NCI-H446 treated with DMSO at 0.1 percent for 48 hours (cell line): Measurements from ENCODE around the gene URB1.
"Not testable (repeated sequence)": the region's sequence is repeated elsewhere in the genome, so short reads cannot be mapped to it uniquely, and the experiment has no call there.

Experiments used
- DNase-seq: peaks from one replicate; lab custom pipeline; 2025; lab: John Stamatoyannopoulos, UW

The URB1 gene

GRCh38 chr21:32392880-32393676, at the start of gene URB1:
TSS of gene URB1 (minus strand) at chr21:32393012. CDS start at chr21:32392910, 102 bp downstream.
- DNase-seq, result peak; percentile 66

DNA sequence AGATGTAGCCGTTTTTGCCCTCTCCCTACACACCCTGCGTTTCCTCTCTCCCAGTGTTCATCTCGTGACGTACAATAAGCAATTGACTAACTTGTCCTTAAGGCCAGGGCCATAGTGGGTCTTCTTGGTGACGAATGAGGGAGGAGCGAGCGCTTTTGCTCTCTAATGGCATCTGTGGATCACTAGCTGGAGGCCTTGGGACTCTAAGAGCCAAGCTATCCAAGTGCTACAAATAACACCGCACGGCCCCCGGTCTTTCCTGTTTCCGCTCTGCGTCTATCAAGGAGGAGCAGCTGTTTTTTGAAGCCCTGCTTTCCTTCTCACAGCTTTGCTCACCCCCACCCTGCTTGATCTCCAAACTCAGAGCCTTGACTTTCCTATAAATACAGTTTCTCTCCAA, 44.9 kb upstream of the URB1 start:
- no peak for DNase-seq

DNA sequence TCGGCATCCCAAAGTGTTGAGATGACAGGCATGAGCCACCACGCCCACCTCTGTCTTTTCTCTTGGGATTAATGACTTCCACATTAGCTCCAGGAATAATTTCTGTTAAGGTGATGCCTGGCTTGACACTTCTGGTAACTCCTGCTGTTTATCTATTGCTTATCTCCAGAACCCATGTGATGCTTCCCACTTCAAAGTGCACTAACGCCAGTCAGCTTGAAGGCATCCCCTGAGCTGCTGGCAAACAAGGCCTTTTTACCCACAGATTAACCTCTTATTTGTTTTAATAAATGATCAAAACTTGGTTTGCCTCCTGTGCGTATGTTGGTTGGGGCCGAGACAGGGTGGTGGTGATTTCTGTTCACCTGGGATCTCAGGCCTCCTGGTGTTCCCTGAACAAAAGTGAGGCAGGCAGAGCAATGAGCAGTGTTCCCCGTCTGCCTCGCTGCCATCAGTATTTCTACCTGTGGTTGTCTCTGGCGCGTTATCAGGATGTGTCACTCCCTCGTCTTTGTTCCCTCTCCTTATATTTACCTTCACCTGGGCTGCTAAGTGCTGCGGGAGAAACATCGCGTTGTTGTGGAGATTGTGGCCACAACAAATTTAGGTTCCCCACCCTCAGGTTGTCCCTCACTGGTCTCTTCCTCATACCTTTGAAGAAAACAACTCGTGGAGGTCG, 40.3 kb upstream of the URB1 start:
- not testable (repeated sequence) for DNase-seq

GRCh38 chr21:32427958-32428623, 35.3 kb upstream of the URB1 start:
- no peak for DNase-seq

GRCh38 chr21:32426592-32427051, 33.8 kb upstream of the URB1 start:
- DNase-seq, result no peak

- no peak for DNase-seq
Measured at GRCh38 chr21:32426066-32426465, 33.3 kb upstream of the URB1 start.

DNA sequence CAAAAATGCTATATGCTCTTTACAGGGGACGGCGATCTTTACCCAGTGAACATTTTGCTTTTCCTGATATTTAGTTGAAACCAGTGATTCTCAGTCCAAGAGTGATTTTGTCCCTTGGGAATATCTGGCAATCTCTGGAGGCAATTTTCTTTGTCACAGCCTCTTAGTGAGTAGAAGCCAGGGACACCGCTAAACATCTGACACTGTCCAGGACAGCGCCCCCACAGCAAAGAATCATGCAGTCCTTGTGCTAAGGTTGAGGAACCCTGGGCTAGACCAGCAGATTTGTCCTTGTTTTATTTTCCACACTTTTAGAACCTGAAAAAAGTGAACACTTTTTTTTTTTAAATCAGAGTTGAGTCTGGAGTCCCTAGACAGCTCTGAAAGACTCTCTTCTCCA, 32.8 kb upstream of the URB1 start:
- DNase-seq, result no peak

GRCh38 chr21:32424674-32425073, 31.9 kb upstream of the URB1 start:
- DNase-seq, result no peak

- no peak for DNase-seq
Measured at GRCh38 chr21:32424191-32424535, 31.4 kb upstream of the URB1 start.

DNA sequence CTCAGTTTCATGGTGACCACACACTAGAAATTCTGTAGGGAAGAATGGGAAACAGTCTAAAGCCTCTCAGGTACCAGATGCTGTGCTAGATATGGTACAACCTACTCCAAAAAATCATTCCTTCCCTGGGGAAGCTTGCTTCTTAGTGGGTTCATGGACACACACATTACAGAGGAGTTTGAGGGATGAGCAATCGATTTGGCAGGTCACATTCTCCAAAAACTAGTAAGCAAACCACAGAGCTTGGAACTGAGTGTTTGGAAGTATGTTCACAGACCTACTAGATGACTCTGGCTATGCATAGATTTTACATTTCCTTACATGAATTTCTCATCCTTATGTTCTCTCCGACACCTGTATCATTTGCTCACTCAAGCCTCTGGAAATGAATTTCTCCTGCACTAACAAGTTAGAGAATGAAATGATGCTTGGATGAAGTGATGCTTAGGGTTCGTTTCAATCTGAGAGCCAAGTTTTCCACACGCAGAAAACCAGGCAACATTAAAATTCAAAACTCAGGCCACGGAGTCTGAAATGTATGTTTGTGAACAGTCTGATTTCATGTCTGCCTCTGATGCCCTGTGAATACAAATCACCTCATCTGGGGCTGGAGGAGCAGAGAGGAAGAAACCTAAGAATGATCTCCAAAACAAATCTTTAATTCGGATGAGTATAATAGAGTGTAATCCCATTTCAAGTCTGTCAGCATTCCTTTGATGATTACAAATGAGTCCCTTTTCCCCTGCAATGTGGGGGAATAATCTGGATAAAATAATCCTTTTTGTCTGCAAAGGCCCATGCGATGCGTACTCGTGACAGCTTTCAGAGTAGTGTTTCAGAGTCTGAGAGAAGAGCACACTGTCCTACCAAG, 30.7 kb upstream of the URB1 start:
- DNase-seq, result no peak

DNA sequence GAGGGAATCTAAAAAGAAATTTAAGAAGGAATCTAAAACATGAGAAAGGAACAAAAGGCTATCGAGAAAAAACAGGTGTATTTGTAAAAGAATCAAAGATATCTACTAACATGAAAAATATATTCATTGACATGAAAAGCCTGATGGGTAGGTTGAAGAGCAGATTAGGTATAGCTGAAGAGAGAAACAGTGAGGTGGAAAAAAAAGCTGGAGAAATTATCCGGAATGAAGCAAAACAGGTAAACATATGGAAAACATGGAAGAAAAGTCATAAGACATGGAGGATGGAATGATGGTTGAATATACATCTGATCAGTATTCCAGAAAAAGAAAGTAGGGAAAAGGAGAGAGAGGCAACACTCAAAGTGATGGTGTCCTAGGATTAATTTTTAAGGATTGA, 29.3 kb upstream of the URB1 start:
- DNase-seq, result no peak

DNA sequence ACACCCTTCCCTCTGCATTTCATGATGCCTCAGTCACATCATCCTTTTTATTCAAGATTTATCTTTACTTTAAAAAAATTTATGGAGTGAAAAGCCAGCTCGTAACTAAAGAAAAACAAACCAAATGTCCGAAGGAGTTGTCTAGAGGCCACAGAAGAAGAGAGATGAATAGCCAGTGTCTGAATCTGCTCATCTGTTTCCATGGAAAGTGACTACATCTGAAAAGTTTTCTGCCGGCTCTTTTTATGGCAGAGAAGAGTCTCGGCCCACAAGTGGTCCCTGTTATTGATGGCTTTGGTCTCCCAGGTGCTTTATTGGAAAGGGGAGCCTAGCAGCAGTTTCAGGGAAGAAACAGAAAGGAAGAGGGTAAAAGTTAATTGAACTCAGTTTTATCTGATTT, 25.3 kb upstream of the URB1 start:
- no peak for DNase-seq

DNA sequence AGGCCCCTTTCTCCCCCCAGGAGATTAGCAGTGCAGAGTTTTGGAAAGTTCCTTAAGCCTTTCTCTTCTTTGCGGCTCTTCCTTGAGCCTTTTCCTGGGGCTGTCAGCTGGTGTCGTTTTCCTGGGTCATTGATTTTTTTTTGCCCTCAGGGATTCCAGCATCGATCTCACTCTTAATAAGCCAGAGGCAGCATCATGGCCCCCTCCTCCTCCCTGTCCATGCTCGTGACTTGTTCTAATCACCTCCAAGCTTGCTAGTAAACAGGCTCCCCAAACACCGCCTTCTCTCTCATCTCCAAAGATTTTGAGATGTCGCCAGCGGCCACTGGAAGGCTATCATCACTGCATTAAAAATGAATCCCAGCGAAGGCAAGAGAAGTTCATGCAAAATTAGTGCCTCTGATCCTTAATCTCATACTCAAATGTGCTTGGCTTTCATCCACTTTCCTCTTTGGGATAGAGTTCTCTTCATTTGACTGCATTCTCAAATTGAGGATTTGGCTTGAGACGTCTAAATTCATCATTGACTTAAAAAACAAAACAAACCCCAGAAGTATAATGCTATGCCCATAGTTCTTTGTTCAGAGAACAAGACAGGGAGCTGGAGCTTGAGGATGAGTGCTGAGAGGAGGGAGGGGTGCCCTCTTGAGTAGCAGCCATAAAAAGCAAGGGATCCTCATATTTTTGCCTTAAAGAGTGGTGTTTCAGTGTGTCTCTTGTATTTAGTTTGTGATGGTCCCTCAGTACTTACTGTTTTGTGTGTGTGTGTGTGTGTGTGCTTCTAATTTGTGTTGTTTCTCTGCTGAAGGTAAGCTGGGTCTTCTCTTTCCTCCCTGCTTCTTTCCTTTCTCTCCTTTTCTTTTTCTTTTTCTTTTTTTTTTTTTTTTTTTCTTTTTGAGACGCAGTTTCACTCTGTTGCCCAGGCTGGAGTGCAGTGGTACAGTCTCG, 22.9 kb upstream of the URB1 start:
- DNase-seq, result no peak

- no peak for DNase-seq
Measured at GRCh38 chr21:32414579-32415358, 22.0 kb upstream of the URB1 start.

DNA sequence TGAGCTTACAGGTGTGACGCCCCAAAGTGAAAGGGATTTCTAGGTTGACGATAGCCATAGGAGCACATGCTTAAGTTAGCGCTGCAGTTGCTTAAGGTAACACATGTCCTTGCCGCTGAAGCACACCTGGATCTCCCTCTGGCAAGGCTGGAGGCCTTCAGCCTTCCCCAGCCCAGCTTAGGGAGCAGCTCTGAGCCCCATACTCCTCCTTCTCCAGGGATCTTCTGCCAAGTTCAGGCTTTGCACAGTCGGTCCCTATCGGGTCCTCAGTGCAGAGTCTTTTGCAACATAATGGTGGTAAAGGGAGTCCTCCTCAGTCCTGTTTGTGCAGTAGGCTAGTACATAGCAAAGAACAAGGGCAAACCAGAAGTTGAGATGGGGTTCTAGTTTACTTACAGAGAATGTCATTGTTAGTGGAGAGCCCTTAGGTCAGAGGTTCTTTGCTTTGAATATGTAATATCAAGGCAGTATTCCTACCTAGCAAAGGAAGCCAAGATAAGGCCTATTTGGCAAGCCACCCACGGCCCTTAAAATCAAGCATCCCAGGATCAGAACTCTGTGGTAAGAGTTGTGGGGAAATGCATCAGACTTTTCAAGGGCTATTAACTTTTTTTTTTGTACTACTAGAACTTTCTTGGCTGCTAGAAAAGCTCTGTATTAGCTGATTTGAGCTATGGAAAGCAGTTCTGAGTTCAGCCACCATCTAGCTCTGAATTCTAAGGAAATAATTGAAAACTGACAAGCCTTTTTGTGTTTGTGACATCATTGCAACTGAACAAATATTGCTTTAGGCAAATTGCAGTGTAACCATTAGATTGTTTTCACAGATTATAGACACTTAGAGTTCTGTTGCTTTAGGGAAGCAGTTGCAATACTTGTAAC, 21.1 kb upstream of the URB1 start:
- no peak for DNase-seq

- DNase-seq, result no peak
Measured at GRCh38 chr21:32413015-32413504, 20.2 kb upstream of the URB1 start.

DNA sequence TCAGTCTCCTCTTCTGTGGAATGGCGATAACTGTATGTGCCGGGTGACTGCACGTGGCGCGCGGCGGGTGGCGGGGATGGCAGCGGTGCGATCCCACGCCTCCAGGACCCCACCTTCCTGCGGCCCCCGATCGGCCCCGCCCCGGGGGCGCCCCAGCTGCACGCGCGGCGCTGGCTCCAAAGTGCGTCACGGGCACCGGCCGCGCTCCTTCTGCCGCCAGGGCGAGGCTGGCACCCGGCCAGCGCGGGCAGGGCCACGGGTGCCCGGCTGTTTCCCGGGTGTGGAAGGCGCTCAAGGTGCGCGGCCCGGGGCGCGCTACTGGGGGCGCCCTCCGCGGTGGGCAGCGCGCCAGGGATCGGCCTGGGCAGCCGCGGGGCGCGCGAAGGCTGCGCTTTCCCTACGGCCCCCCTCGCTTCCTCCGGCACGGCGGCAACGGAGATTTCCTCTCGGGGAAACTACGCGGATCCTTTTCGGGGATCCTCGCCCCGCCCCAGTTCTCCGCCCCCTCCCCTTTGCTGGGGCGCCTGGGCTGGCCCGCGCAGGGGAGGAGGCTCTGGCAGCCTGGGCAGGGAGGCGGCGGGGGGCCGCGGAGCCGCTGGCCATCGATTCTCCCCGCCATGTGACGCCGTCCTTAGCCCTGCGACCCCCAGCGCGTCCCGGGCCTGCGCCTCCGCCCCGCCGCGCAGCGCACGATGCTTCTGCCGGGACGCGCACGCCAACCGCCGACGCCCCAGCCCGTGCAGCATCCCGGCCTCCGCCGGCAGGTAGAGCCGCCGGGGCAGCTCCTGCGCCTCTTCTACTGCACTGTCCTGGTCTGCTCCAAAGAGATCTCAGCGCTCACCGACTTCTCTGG, 19.6 kb upstream of the URB1 start, which contains the start of gene EVA1C:
Gene EVA1C, plus strand, starts transcription at position 545 of the 853 bp plus-strand sequence. Its CDS starts 148 bp downstream, at position 693.
- DNase-seq, result no peak
